SK-N-DZ (cell line): ENCODE data around the gene RRAS2.

Experiments used
- DNase-seq: peaks from one replicate; pipeline ENCODE4 v3.0.0-alpha.2; 2015; ENCODE audit warnings: low spot score

Gene RRAS2

DNA sequence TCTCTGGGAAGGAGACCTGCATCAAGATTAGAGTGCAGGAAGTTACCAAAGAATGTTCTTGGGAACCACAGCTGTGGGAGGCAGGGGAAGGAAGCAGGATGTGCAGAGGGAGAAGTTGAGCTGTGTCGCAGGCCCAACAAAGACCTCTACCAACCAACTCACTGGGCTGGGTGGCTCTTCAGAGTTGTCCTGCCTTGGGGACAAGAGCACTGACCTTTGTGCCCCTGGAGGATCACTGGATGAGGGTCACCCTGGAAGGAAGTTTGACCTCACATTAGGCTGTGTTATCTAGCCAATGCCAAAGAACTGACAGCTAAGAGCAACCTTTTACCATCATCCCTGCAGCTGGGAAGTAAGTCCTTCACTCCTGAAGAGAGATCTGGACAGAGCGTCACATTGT lies 130.6 kb downstream of the RRAS2 start:
- DNase-seq, result no peak
